Left lung (tissue), 10 donors: ENCODE results near the gene NLGN2. TPM values are rescaled to one million over a fixed set of nuclear protein-coding genes. Genes with fewer than 3 reads are reported as not detected.

ENCODE experiments used
- ATAC-seq: fragments of 200-7000 bp; cut with Tn5 transposase; one replicate; pipeline ENCODE4 v1.9.1; 2020; ENCODE audit warnings: moderate library complexity
- DNase-seq, 4 donors: peaks; one replicate each; pipeline ENCODE4 v3.0.0-alpha.2; 2013 to 2020
- H3K27ac ChIP-seq, 2 donors: fragments of 200-600 bp; sonication (generic) in 1 of 2; one replicate each; pipeline versions ENCODE4 v1.5.0 to v1.8.0; 2020 to 2021
- H3K27me3 ChIP-seq, 2 donors: fragments of 200-600 bp; sonication (generic) in 1 of 2; one replicate each; pipeline versions ENCODE4 v1.5.0 to v1.8.0; 2020 to 2021
- H3K36me3 ChIP-seq, 2 donors: fragments of 200-600 bp; sonication (generic) in 1 of 2; one replicate each; pipeline versions ENCODE4 v1.5.0 to v1.8.0; 2020 to 2021
- H3K4me1 ChIP-seq, 2 donors: fragments of 200-600 bp; one replicate each; pipeline ENCODE4 v1.8.0; 2021
- H3K4me3 ChIP-seq, 2 donors: fragments of 200-600 bp; sonication (generic) in 1 of 2; one replicate each; pipeline versions ENCODE4 v1.5.0 to v1.8.0; 2020 to 2021; ENCODE audit warnings: mild to moderate bottlenecking in 1 of 2
- H3K9me3 ChIP-seq, 2 donors: fragments of 200-600 bp; sonication (generic) in 1 of 2; one replicate each; pipeline versions ENCODE4 v1.5.0 to v1.8.0; 2020 to 2021
- intact Hi-C, 2 donors: fragments of 100-400 bp; cut with DNase I; formaldehyde crosslinking; loops; one replicate each; pipeline versions ENCODE4 v1.11.2 to v1.14.2; 2022
- polyA plus RNA-seq, 6 donors: library from polyadenylated mRNA; unstranded; fragments of 120-200 nt; gene quantifications; one replicate each; pipeline ENCODE4 v1.2.1, GENCODE V29; 2013; ENCODE audit not compliant: insufficient read length in 6 of 6
- total RNA-seq, 2 donors: library from RNA; stranded (reverse); fragmentation: NEBNext Ultra II Directional; extraction: Animal tissue kit (Norgen Biotek cat#: 25700); gene quantifications; one replicate each; pipeline ENCODE4 v1.2.1, GENCODE V29; 2021
- TF ChIP-seq, protein P1 (sequence below), 2 donors: fragments of 200-600 bp; sonication (generic) in 1 of 2; IDR thresholded peaks; one replicate each; pipeline versions ENCODE4 v1.5.0 to v1.8.0; 2021; ENCODE audit warnings: antibody characterized with exemption in 2 of 2
- donor health status: DM: no; HTN: yes; CAD: no.
- donor health status: DM: no; HTN: no; CAD: no.

NLGN2 gene
- total and polyA plus RNA-seq, 8 donors = 14.8 to 34.4 (median 29.0) TPM

DNA sequence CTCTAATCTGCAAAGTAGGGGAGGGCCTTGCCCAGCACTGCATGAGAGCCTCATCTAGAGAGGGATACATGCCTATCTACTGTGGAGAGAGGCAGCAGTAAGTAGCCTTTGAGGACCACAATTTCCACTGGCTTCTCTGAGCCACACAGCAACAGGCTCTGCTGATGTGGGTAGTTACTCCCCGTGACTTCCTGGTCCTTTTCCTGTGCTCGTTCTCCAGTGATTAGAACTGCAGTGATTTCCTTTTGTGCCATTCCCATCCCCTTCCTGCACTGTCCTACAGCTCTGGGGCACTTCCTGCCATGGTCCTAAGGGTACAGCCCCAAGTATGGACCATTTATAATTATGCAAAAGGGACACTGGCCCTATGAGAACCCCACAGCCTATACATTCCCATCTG, 16.3 kb upstream of the NLGN2 start:
- ATAC-seq = no peak
- Histone ChIP-seq H3K9me3 (no peaks in the 10 kb centered on the region), H3K4me1 (peaks cover 0 to 21% of the 10 kb centered on the region in 2 donors), H3K27me3 (no peaks in the 10 kb centered on the region), H3K36me3 (peaks cover 0 to 53% of the 10 kb centered on the region in 2 donors), H3K4me3 (no peak overlapping the region), H3K27ac (peak overlapping the region in 1 of 2 donors; percentile 38)
- TF ChIP-seq, protein P1, sequence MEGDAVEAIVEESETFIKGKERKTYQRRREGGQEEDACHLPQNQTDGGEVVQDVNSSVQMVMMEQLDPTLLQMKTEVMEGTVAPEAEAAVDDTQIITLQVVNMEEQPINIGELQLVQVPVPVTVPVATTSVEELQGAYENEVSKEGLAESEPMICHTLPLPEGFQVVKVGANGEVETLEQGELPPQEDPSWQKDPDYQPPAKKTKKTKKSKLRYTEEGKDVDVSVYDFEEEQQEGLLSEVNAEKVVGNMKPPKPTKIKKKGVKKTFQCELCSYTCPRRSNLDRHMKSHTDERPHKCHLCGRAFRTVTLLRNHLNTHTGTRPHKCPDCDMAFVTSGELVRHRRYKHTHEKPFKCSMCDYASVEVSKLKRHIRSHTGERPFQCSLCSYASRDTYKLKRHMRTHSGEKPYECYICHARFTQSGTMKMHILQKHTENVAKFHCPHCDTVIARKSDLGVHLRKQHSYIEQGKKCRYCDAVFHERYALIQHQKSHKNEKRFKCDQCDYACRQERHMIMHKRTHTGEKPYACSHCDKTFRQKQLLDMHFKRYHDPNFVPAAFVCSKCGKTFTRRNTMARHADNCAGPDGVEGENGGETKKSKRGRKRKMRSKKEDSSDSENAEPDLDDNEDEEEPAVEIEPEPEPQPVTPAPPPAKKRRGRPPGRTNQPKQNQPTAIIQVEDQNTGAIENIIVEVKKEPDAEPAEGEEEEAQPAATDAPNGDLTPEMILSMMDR (IDR thresholded peaks at IDR 0.05) = no peak
- intact Hi-C loops = no loop called here
- no peak for DNase-seq

DNA sequence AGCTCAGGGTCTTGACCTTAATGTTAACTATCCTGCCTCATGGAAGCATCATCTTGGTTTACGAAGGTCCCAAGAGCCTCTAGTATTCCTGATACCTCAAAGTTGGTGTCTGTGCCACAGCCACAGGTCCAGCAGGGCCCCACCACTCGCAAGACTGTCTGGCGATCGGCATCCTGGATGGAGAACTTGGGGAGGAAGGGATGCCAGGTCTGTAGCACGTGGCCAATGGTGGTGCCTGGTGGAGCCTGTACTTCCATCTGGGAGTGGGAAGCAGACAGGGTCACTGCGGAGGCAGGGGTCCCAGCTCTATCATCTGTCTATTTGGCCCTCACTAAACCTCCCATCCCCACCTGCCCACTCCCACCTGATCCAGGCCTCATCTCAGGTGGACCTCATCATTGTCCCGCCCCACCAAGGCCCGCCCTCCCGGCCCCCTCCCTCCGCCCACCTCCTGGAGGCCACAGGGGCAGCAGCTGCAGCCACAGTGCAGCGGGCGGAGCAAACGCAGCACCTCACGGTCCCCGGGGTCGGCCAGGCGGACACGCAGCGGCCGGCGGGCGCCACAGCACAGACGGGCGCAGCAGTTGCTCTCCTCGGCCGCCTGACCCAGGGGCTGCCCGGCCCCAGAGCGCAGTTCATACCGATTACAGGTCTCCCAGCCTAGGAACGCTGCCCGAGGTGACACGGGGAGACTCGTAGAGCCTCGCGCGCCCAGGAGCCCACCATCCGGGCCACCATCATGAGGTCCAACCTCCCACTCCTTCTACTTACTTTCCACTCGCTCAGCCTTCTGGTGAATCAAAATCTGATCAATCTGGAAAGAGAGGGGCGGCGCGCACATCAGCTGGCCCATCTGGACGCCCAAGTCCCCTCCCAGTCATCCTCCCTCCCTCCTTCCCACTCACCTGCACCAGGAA, 14.7 kb upstream of the NLGN2 start:
- DNase-seq (peak in 1 of 4 donors; percentile 78), ATAC-seq (no peak)
- intact Hi-C loops = no loop called here
- TF ChIP-seq, protein P1 (IDR thresholded peaks at IDR 0.05) = no peak
- Histone ChIP-seq H3K36me3 (peaks cover 0 to 39% of the 10 kb centered on the region in 2 donors), H3K27ac (peak overlapping the region; percentile 92 to 93), H3K4me1 (peaks cover 0 to 21% of the 10 kb centered on the region in 2 donors), H3K4me3 (peak overlapping the region; percentile 69 to 96), H3K9me3 (no peaks in the 10 kb centered on the region), H3K27me3 (no peaks in the 10 kb centered on the region)

DNA sequence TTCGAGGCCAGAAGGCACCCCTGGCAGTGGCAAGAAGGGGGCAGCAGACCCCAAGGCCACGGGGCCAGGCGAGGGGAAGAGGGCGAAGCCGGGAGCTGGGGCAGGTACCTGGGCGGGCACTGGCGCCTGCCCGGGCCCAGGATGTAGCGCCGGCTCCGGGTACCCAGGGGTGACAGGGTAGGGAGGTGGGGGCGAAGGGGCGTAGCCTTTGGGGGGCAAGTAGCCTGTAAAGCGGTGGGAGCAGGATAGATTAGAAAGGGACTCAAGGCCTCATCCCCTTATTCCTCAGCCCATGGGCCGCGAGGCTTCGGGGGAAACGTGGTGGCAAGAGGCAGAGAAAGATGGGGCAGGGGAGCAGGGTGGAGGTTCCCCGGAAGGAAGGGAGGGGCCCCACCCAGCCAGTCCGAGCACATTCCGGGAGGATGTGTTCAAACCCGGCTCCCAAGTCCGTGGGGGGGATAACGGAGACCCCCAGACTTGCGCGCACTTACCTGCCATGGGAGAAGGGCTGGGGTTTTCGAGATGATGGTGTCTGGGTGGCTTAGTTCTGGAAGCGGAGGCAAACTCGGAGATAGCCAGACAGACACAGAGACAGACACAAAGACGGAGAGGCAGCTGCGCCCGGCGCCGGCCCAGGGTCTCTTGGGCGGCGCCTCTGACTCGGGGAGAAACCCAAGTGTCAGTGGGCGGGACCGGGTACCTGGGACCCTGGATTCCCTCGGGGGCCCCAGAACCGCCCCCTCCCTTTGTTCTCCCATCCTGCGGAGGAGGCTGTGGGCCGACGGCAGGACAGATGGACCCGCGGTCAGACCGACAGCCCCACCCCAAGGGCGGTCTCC, 13.8 kb upstream of the NLGN2 start:
- no peaks in the 10 kb centered on the region for H3K9me3 ChIP-seq
- H3K27me3 ChIP-seq = no peaks in the 10 kb centered on the region
- intact Hi-C loops = no loop called here
- TF ChIP-seq, protein P1 (IDR thresholded peaks at IDR 0.05) = no peak
- H3K4me1 ChIP-seq = peaks cover 0 to 21% of the 10 kb centered on the region in 2 donors
- H3K27ac ChIP-seq = peak overlapping the region; percentile 92 to 93
- peak overlapping the region; percentile 69 to 96 for H3K4me3 ChIP-seq
- ATAC-seq (peak; percentile 29), DNase-seq (peak in 1 of 4 donors; percentile 81)
- H3K36me3 ChIP-seq = peaks cover 0 to 31% of the 10 kb centered on the region in 2 donors

DNA sequence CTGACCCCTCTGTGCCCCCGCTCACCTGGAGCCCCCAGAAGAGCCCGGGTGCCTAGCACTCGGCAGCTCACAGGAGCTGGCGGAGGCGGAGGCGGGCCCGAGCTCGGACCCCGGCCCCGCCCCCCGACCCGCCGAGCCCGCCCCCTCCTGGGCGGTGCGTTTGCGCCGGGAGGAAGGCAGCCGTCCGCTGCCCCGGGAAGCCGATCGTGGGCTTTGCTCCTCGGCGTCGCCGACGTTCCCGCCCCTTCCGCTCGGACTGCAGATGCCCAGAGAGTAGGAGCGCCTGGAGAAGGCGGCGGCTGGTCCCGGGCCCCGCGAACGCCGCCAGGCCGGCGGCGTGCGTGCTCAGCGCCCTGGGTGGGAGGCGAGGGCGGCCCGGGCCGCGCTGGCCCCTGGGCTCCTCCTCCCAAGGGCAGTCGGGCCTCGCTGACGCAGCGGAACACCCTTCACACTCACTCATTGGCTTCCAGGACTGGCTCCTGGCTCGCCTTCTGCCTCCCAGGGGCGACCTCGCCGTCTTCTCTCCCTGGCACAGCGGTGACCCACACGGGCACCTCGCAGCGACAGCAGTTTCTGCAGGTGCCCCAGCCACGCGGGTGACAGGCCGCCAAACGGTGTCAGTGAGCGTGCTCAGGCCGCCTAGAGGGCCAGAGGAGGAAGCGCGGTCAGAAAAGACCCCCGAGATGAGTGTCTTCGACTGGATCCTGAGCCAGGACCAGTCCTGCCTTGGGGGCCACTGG, 13.0 kb upstream of the NLGN2 start, which contains the start of gene PLSCR3:
Gene PLSCR3 (minus strand): TSS at position 74 of the 740 bp plus-strand sequence. CDS start 415 bp downstream, outside the sequence.
- intact Hi-C loops = no loop called here
- H3K27me3 ChIP-seq = no peaks in the 10 kb centered on the region
- DNase-seq = peak; percentile 85 to 98 (median 90)
- H3K4me1 ChIP-seq = peaks cover 0 to 21% of the 10 kb centered on the region in 2 donors
- H3K4me3 ChIP-seq = peak within 1 kb of the TSS; percentile 69 to 96
- no peaks in the 10 kb centered on the region for H3K9me3 ChIP-seq
- peak; percentile 97 for ATAC-seq
- peak within 1 kb of the TSS; percentile 92 to 93 for H3K27ac ChIP-seq
- peaks cover 0 to 23% of the 10 kb centered on the region in 2 donors for H3K36me3 ChIP-seq
- TF ChIP-seq, protein P1 (IDR thresholded peaks at IDR 0.05) = peak in 1 of 2 donors; percentile 34
